ENCODE data around the gene MAML3.

MAML3 gene

DNA sequence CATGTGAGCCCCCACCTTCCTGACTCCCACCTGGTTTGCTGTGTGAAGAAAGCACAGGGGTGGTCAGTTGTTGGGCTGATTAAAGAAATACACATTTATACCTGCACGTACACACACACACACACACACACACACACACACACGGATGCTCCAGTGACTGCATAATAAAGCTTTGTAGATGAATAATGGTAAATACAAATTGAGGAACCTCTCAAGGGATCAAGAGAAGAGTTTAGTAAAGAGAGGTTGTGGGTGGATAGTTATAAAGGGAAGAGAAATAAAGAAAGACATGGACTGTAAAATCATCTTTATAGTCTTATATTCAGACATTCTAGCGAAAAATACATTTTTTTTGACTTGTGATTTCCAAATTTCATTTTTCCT lies 344.2 kb downstream of the MAML3 start:
- TF ChIP-seq, protein P1, sequence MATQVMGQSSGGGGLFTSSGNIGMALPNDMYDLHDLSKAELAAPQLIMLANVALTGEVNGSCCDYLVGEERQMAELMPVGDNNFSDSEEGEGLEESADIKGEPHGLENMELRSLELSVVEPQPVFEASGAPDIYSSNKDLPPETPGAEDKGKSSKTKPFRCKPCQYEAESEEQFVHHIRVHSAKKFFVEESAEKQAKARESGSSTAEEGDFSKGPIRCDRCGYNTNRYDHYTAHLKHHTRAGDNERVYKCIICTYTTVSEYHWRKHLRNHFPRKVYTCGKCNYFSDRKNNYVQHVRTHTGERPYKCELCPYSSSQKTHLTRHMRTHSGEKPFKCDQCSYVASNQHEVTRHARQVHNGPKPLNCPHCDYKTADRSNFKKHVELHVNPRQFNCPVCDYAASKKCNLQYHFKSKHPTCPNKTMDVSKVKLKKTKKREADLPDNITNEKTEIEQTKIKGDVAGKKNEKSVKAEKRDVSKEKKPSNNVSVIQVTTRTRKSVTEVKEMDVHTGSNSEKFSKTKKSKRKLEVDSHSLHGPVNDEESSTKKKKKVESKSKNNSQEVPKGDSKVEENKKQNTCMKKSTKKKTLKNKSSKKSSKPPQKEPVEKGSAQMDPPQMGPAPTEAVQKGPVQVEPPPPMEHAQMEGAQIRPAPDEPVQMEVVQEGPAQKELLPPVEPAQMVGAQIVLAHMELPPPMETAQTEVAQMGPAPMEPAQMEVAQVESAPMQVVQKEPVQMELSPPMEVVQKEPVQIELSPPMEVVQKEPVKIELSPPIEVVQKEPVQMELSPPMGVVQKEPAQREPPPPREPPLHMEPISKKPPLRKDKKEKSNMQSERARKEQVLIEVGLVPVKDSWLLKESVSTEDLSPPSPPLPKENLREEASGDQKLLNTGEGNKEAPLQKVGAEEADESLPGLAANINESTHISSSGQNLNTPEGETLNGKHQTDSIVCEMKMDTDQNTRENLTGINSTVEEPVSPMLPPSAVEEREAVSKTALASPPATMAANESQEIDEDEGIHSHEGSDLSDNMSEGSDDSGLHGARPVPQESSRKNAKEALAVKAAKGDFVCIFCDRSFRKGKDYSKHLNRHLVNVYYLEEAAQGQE (IDR thresholded peaks at IDR 0.05; ENCODE audit: insufficient read depth in 1 of 2, low read depth in 2 of 2, low read length in 2 of 2): no peak
- no peak for TF ChIP-seq TAF1 (IDR thresholded peaks at IDR 0.05; ENCODE audit: borderline replicate concordance, insufficient read depth, low read length)
- no peak for TF ChIP-seq FOXP2 (optimal IDR thresholded peaks at IDR 0.05; ENCODE audit: borderline replicate concordance, extremely low read depth, extremely low read length, insufficient read depth)
- TF ChIP-seq POLR2AphosphoS5 (IDR thresholded peaks at IDR 0.05; ENCODE audit: low read depth, low read length): no peak
- no peak for TF ChIP-seq SIN3A (IDR thresholded peaks at IDR 0.05; ENCODE audit: borderline replicate concordance, insufficient read depth, low read length)

DNA sequence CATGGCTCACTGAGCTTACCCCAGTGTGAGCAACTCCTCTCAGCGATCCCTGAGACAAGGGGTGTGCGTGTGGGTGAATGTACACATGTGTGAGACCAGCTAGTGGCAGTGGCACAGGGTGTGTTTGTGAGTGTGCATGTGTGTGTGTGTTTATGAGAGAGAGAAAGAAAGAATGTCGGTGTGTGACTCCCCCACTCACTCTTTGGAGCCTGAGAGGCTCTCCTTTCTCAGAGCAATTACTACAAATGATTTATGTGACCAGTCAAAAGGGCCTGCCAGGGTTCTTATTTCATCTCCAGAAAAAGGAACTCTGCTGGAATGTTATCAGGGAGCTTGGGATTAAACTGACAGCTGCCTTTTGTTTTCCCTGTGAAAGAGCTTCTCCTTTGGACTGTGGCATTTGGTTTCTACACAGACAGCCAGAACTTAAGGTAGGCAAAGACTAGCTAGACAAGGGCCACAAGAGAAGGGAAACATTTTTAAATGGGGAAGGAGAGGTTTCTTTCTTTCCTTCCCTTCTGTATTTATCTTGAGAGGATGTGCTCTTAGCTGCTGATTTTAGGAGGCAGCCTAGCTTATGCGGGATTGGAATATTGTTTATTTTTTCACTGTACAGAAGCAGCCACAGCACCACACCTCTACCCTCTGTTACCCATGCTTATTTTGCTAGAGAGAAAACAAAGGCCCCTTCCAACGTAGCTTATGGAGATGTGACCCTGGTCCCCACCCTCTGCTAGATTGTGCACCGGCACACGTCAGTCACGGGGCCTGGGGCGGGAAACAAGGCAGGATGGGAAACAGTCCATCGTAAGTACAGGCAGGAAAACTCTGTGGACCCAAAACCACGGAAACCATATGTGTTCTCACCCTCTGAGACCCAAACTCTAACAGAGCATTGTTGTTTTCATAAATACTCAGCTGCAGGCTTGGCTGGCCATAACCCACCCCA lies 344.9 kb downstream of the MAML3 start:
- no peak for TF ChIP-seq FOXP2 (optimal IDR thresholded peaks at IDR 0.05; ENCODE audit: borderline replicate concordance, extremely low read depth, extremely low read length, insufficient read depth)
- TF ChIP-seq, protein P1 (IDR thresholded peaks at IDR 0.05; ENCODE audit: insufficient read depth in 1 of 2, low read depth in 2 of 2, low read length in 2 of 2): no peak
- no peak for TF ChIP-seq SIN3A (IDR thresholded peaks at IDR 0.05; ENCODE audit: borderline replicate concordance, insufficient read depth, low read length)
- TF ChIP-seq TAF1 (IDR thresholded peaks at IDR 0.05; ENCODE audit: borderline replicate concordance, insufficient read depth, low read length): no peak
- TF ChIP-seq POLR2AphosphoS5 (IDR thresholded peaks at IDR 0.05; ENCODE audit: low read depth, low read length): no peak

DNA sequence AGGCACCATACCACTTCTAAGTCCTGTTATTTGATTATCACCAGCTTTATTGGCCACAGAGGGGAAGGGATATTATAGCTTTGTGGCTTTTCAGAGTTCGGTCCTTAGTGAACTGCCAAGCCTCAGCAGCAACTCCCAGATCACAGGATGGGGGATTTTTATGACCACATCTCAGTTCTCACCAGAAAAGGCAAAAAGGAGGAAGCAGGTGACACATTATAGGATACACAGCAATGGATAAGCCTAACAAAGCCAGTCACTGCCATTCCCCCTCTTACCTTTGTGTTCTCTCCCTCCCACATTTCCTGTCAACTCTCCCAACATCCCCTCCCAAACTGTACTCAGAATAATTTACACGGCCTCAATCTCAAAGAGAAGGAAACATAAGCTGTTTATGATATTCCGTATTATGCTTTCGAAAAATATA lies 345.6 kb downstream of the MAML3 start:
- TF ChIP-seq, protein P1 (IDR thresholded peaks at IDR 0.05; ENCODE audit: insufficient read depth in 1 of 2, low read depth in 2 of 2, low read length in 2 of 2): no peak
- no peak for TF ChIP-seq FOXP2 (optimal IDR thresholded peaks at IDR 0.05; ENCODE audit: borderline replicate concordance, extremely low read depth, extremely low read length, insufficient read depth)

DNA sequence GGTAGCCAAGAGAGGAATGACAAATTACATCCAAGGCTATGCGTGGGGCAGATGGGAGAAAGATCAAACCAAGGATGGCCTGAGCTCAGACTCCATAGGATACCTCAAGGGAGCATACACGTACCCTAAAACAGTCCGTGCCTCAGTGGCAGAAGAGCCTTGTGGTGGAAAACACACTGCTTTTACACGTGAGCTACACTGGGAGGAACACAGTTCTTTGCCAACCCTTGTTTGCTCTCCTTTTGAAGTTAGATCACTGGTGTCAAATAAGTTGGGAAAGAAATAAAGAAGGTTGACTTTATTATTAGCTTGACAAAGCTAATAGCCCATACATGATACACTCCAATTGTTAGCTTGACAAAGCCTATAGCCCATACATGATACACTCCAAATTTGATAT lies 346.5 kb downstream of the MAML3 start:
- no peak for TF ChIP-seq POLR2AphosphoS5 (IDR thresholded peaks at IDR 0.05; ENCODE audit: low read depth, low read length)
- no peak for TF ChIP-seq TAF1 (IDR thresholded peaks at IDR 0.05; ENCODE audit: borderline replicate concordance, insufficient read depth, low read length)
- TF ChIP-seq SIN3A (IDR thresholded peaks at IDR 0.05; ENCODE audit: borderline replicate concordance, insufficient read depth, low read length): no peak
- TF ChIP-seq, protein P1 (IDR thresholded peaks at IDR 0.05; ENCODE audit: insufficient read depth in 1 of 2, low read depth in 2 of 2, low read length in 2 of 2): no peak
- TF ChIP-seq FOXP2 (optimal IDR thresholded peaks at IDR 0.05; ENCODE audit: borderline replicate concordance, extremely low read depth, extremely low read length, insufficient read depth): no peak
